K562 (cell line): ENCODE data around the gene MAPKAPK2. TPM values are rescaled to one million over a fixed set of nuclear protein-coding genes. Genes with fewer than 3 reads are reported as not detected.

Experiments
- ATF3 ChIP-seq, 2 experiments: fragments of 450-650 bp in 1 of 2; sonication (generic) in 1 of 2; formaldehyde crosslinking in 1 of 2; IDR thresholded peaks in 1 of 2; conservative IDR thresholded peaks in 1 of 2; 2 replicates each; pipeline versions ENCODE4 v1.6.1 to v1.8.1; 2016 to 2023; ENCODE audit warnings: mild to moderate bottlenecking in 2 of 2, moderate library complexity in 2 of 2, inconsistent platforms in 1 of 2, missing genetic modification reagents in 1 of 2
- BACH1 ChIP-seq: fragments of 200-800 bp; sonication (Bioruptor generic); IDR thresholded peaks from 2 replicates; pipeline ENCODE4 v1.6.1; 2016; ENCODE audit warnings: missing genetic modification characterization, missing compliant biosample characterization
- CBFA2T2 ChIP-seq: fragments of 450-650 bp; conservative IDR thresholded peaks from 2 replicates; pipeline ENCODE4 v1.6.1; 2017; ENCODE audit warnings: mild to moderate bottlenecking
- GTF2E2 ChIP-seq: fragments of 200-800 bp; sonication (Bioruptor generic); IDR thresholded peaks from 2 replicates; pipeline ENCODE4 v1.6.1; 2016; ENCODE audit warnings: missing genetic modification characterization, missing compliant biosample characterization
- KLF13 ChIP-seq: fragments of 450-650 bp; IDR thresholded peaks from 2 replicates; pipeline ENCODE4 v1.6.1; 2016; ENCODE audit warnings: missing genetic modification characterization, low read depth, mild to moderate bottlenecking, missing compliant biosample characterization, moderate library complexity, borderline replicate concordance
- LCOR ChIP-seq: sonication (generic); formaldehyde crosslinking; IDR thresholded peaks from 2 replicates; pipeline ENCODE4 v1.8.0; 2022; ENCODE audit warnings: mild to moderate bottlenecking, missing genetic modification reagents
- NCOR1 ChIP-seq: fragments of 450-650 bp; IDR thresholded peaks from 2 replicates; pipeline ENCODE4 v1.6.1; 2016; ENCODE audit warnings: mild to moderate bottlenecking, moderate library complexity
- TEAD1 ChIP-seq, 2 experiments: fragments of 450-650 bp in 1 of 2; sonication (generic) in 1 of 2; formaldehyde crosslinking; IDR thresholded peaks; 2 replicates each; pipeline versions ENCODE4 v1.4.0 to v1.8.0; 2020 to 2022; ENCODE audit warnings: mild to moderate bottlenecking in 2 of 2, missing genetic modification reagents in 1 of 2
- TSHZ1 ChIP-seq: fragments of 250-450 bp; sonication (Bioruptor Pico); IDR thresholded peaks from 2 replicates; pipeline ENCODE4 v1.4.0; 2020; ENCODE audit warnings: mild to moderate bottlenecking, moderate library complexity
- ZNF511 ChIP-seq: sonication (generic); formaldehyde crosslinking; IDR thresholded peaks from 2 replicates; pipeline ENCODE4 v1.8.0; 2022; ENCODE audit warnings: mild to moderate bottlenecking, missing genetic modification reagents
- ZNF589 ChIP-seq: fragments of 200-800 bp; sonication (Bioruptor generic); IDR thresholded peaks from 2 replicates; pipeline ENCODE4 v1.6.1; 2016; ENCODE audit warnings: low read depth, missing genetic modification characterization, missing compliant biosample characterization
- ZNF592 ChIP-seq: fragments of 450-650 bp; IDR thresholded peaks from 2 replicates; pipeline ENCODE4 v1.6.1; 2017; ENCODE audit warnings: antibody characterized with exemption, mild to moderate bottlenecking
- ZNF766 ChIP-seq: fragments of 200-800 bp; sonication (Bioruptor generic); conservative IDR thresholded peaks from 2 replicates; pipeline ENCODE4 v1.6.1; 2016; ENCODE audit warnings: missing genetic modification characterization, missing compliant biosample characterization
- polyA plus RNA-seq, 8 experiments: library from polyadenylated mRNA; depleted of rRNA in 4 of 8; stranded (reverse) in 5 of 8; unstranded in 3 of 8; fragments of >200 nt; fragmentation: Nextera tagmentation in 2 of 8; fragmentation: Illumina TruSeq in 1 of 8; extraction: Ambion mirVana in 2 of 8; extraction: Trizol in 1 of 8; gene quantifications; 2 replicates each; pipeline versions ENCODE4 v1.2.1 to v1.2.3, GENCODE V29; 2011 to 2014; ENCODE audit warnings: inconsistent platforms in 1 of 8, missing spikeins in 1 of 8
- total RNA-seq, 7 experiments: library from RNA; depleted of rRNA in 6 of 7; stranded (reverse); fragments of >200 nt in 6 of 7; fragmentation: Illumina TruSeq in 2 of 7; extraction: Trizol in 2 of 7; gene quantifications; 2 replicates each; pipeline versions ENCODE4 v1.2.1 to v1.2.3, GENCODE V29; 2011 to 2021; ENCODE audit warnings: low replicate concordance in 1 of 7

MAPKAPK2 gene
- total and polyA plus RNA-seq, 9 of the 15 experiments (the other 6 are each of a cell fraction or from before 2014, with no cell fraction given): 0.63 to 94.2 (median 52.1) TPM

GRCh38 chr1:206716870-206717673 lies 32.4 kb downstream of the MAPKAPK2 start (continued):
- TF ChIP-seq ZNF511 (CRISPR knock-in tag) (peak; percentile 34; the same call in 1 of the 2 replicates), CBFA2T2 (peak; percentile 49), NCOR1 (peak; percentile 73), BACH1 (tag) (peak; percentile 91; the same call in 1 of the 2 replicates), TSHZ1 (CRISPR knock-in tag) (no peak), TEAD1 (CRISPR knock-in tag; IDR thresholded peaks at IDR 0.05) (peak; percentile 78 to 89; a peak in 3 of 4 replicates), ATF3 (IDR thresholded peaks at IDR 0.05) (peak; percentile 55; the same call in 1 of the 2 replicates), ATF3 (CRISPR knock-in tag; conservative IDR thresholded peaks at IDR 0.05) (no peak), ZNF592 (0 out of 2 replicates have a peak, but pooled peaks have one; percentile 57), LCOR (peak; percentile 95), ZNF766 (CRISPR knock-in tag) (peak; percentile 95), GTF2E2 (tag) (peak; percentile 61; the same call in 1 of the 2 replicates), KLF13 (tag) (0 out of 2 replicates have a peak, but pooled peaks have one; percentile 7), ZNF589 (0 out of 2 replicates have a peak, but pooled peaks have one; percentile 72)
